SK-N-MC (cell line): ENCODE results near the gene MME.

Experiments
- EZH2 ChIP-seq: fragments of 200-600 bp; sonication (generic); IDR thresholded peaks from one replicate; pipeline ENCODE4 v1.6.1; 2017; ENCODE audit warnings: antibody characterized with exemption
- FOXP2 ChIP-seq: optimal IDR thresholded peaks from 2 replicates; pipeline ENCODE3; 2011; ENCODE audit warnings: mild to moderate bottlenecking, moderate library complexity; ENCODE audit not compliant: insufficient read depth; ENCODE audit errors: extremely low read length, control extremely low read depth
- POLR2AphosphoS5 ChIP-seq: IDR thresholded peaks from 2 replicates; pipeline ENCODE4 v1.6.1; 2012; ENCODE audit warnings: mild to moderate bottlenecking, low read depth, low read length, borderline replicate concordance

DNA sequence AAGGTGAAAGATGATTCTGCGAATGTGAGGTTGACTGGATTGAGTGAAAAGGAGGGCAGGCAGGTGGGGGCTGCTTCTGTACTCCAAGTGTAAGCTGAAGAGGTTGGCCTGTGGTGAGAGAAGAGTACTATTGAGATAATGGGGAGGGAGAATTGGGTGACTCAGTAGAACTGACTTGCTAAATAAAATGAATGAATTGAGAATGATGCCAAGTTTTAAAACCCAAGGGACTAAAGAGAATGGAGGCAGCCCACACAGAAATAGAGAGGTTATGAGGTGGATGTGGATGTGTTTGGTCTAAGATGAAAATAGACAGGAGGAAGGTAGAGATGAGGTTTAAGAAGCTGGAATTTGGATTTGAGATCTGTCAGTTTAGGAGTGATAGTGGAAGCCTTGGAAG is 5.9 kb downstream of the MME start:
- TF ChIP-seq EZH2, result no peak
- no peak for TF ChIP-seq POLR2AphosphoS5
- no peak for TF ChIP-seq FOXP2
